GM12878 (cell line): ENCODE results near the gene VWA3A. TPM values are rescaled to one million over a fixed set of nuclear protein-coding genes. Genes with fewer than 3 reads are reported as not detected.

Experiments used
- ATAC-seq: fragments of 200-7000 bp; cut with Tn5 transposase; 3 replicates; pipeline ENCODE4 v1.9.1; 2020; ENCODE audit warnings: mild to moderate bottlenecking, moderate library complexity
- BruUV-seq: library from RNA; stranded (reverse); fragments of 400-500 nt; replicated peaks from 2 replicates; lab custom pipeline; 2021; lab: Mats Ljungman, UMichigan
- CTCF ChIA-PET: fragments of 300-600 bp; sonication (Branson Sonifier 250); formaldehyde crosslinking; extraction: SDS; loops from one replicate; lab custom pipeline; 2021; ENCODE audit warnings: inconsistent platforms; lab: Yijun Ruan, JAX
- POLR2A ChIA-PET: fragments of 350-600 bp; formaldehyde crosslinking; extraction: SDS; loops from one replicate; lab custom pipeline; 2021; ENCODE audit warnings: inconsistent platforms; lab: Charles Lee
- RAD21 ChIA-PET: fragments of 300-600 bp; sonication (Branson Sonifier 250); formaldehyde crosslinking; loops from one replicate; lab custom pipeline; 2023; ENCODE audit warnings: antibody characterized with exemption; ENCODE audit not compliant: unreplicated experiment; lab: Charles Lee
- SMC1A ChIA-PET: fragments of 300-600 bp; sonication (Branson Sonifier 250); formaldehyde crosslinking; loops from one replicate; lab custom pipeline; 2023; ENCODE audit not compliant: unreplicated experiment, uncharacterized antibody; lab: Charles Lee
- DNase-seq: peaks from one replicate; pipeline ENCODE4 v3.0.0-alpha.2; 2011; ENCODE audit warnings: low read depth, low spot score
- FAIRE-seq: peaks from 3 replicates; lab custom pipeline; 2011; peaks lifted over from hg19 to GRCh38; lab: Jason Lieb, UNC
- H2AFZ ChIP-seq: 2 replicates; pipeline ENCODE4 v1.6.0; 2011; ENCODE audit warnings: low read depth, low read length, control low read depth; ENCODE audit not compliant: control insufficient read depth
- H3K27ac ChIP-seq: 2 replicates; pipeline ENCODE4 v1.5.1; 2011; ENCODE audit warnings: control low read depth; ENCODE audit not compliant: control insufficient read depth, insufficient read depth
- H3K27me3 ChIP-seq, 2 experiments: replicated peaks in 1 of 2; 2 replicates each; pipeline versions ENCODE4 v1.6.0 to v1.6.1; 2011; ENCODE audit warnings: low read length in 1 of 2; ENCODE audit not compliant: control insufficient read depth in 2 of 2, insufficient read depth in 2 of 2
- H3K36me3 ChIP-seq, 2 experiments: 2 replicates each; pipeline ENCODE4 v1.5.1; 2011; ENCODE audit warnings: low read length in 1 of 2; ENCODE audit not compliant: control insufficient read depth in 2 of 2, insufficient read depth in 2 of 2
- H3K4me1 ChIP-seq: 2 replicates; pipeline ENCODE4 v1.6.1; 2011; ENCODE audit warnings: mild to moderate bottlenecking, low read length, moderate library complexity, mixed read lengths; ENCODE audit not compliant: control insufficient read depth, insufficient read depth
- H3K4me2 ChIP-seq: 2 replicates; pipeline ENCODE4 v1.6.0; 2011; ENCODE audit warnings: control low read depth; ENCODE audit not compliant: control insufficient read depth, insufficient read depth
- H3K4me3 ChIP-seq: fragments of 200-600 bp; sonication (generic); 2 replicates; pipeline ENCODE4 v1.5.1; 2016
- H3K79me2 ChIP-seq: 2 replicates; pipeline ENCODE4 v1.6.0; 2011; ENCODE audit warnings: low read length; ENCODE audit not compliant: control insufficient read depth, insufficient read depth
- H3K9ac ChIP-seq: 2 replicates; pipeline ENCODE4 v1.8.0; 2011; ENCODE audit warnings: low read length, control low read depth, mixed read lengths; ENCODE audit not compliant: control insufficient read depth, insufficient read depth
- H3K9me3 ChIP-seq: replicated peaks from 3 replicates; pipeline ENCODE4 v1.5.1; 2011; ENCODE audit warnings: mild to moderate bottlenecking, low read length; ENCODE audit not compliant: control insufficient read depth, insufficient read depth
- H4K20me1 ChIP-seq: 2 replicates; pipeline ENCODE4 v1.6.0; 2011; ENCODE audit not compliant: control insufficient read depth, insufficient read depth
- CEBPB ChIP-seq, 2 experiments: fragments of 150-350 bp in 1 of 2; IDR thresholded peaks; 2 replicates each; pipeline ENCODE4 v1.6.1; 2012 to 2014; ENCODE audit warnings: low read depth in 2 of 2, low read length in 2 of 2, borderline replicate concordance in 1 of 2, inconsistent platforms in 1 of 2
- CREM ChIP-seq: IDR thresholded peaks from 2 replicates; pipeline ENCODE4 v1.6.1; 2014; ENCODE audit warnings: antibody characterized with exemption, low read depth
- EZH2 ChIP-seq: IDR thresholded peaks from 2 replicates; pipeline ENCODE4 v1.6.1; 2012; ENCODE audit warnings: low read depth, mild to moderate bottlenecking, control low read depth, inconsistent platforms, low read length, borderline replicate concordance; ENCODE audit not compliant: control insufficient read depth
- GATAD2B ChIP-seq: fragments of 450-650 bp; conservative IDR thresholded peaks from 2 replicates; pipeline ENCODE4 v1.6.1; 2017; ENCODE audit warnings: low read depth, mild to moderate bottlenecking, moderate library complexity
- KAT2A ChIP-seq: conservative IDR thresholded peaks from 2 replicates; pipeline ENCODE4 v1.6.1; 2011; ENCODE audit warnings: low read depth, low read length; ENCODE audit not compliant: control insufficient read depth
- NFIC ChIP-seq: IDR thresholded peaks from 2 replicates; pipeline ENCODE4 v1.6.1; 2012; ENCODE audit warnings: low read depth, mild to moderate bottlenecking, inconsistent platforms, low read length, moderate library complexity
- PAX5 ChIP-seq: IDR thresholded peaks from 2 replicates; pipeline ENCODE4 v1.6.1; 2011; ENCODE audit warnings: low read depth, low read length, borderline replicate concordance
- PAX8 ChIP-seq: fragments of 450-650 bp; IDR thresholded peaks from 2 replicates; pipeline ENCODE4 v1.6.1; 2017; ENCODE audit warnings: mild to moderate bottlenecking, moderate library complexity
- SIN3A ChIP-seq: IDR thresholded peaks from 2 replicates; pipeline ENCODE4 v1.6.1; 2012; ENCODE audit warnings: low read depth, low read length, improper control_type of control experiment
- TCF3 ChIP-seq: IDR thresholded peaks from 2 replicates; pipeline ENCODE4 v1.6.1; 2012; ENCODE audit warnings: low read depth, mild to moderate bottlenecking, low read length, borderline replicate concordance; ENCODE audit not compliant: insufficient read depth
- WGBS: methylation state at CpG from one replicate; pipeline ENCODE4 v1.1.6; 2016; ENCODE audit warnings: low lambda C conversion rate; ENCODE audit not compliant: insufficient replicate concordance, insufficient coverage; ENCODE audit errors: missing lambda C conversion rate; 5-methylcytosine and 5-hydroxymethylcytosine counted together
- in situ Hi-C: fragments of 300-500 bp; cut with MboI; formaldehyde crosslinking; loops from 9 replicates; pipeline ENCODE4 v1.14.3; 2018; ENCODE audit warnings: mixed read lengths
- intact Hi-C: fragments of 100-400 bp; cut with micrococcal nuclease; formaldehyde crosslinking; loops from one replicate; pipeline ENCODE4 v1.14.2; 2022; ENCODE audit not compliant: unreplicated experiment
- polyA plus RNA-seq, 11 experiments: library from polyadenylated mRNA; depleted of rRNA in 4 of 11; unstranded in 6 of 11; stranded (reverse) in 5 of 11; fragments of >200 nt; fragmentation: Nextera tagmentation in 4 of 11; fragmentation: Illumina TruSeq in 1 of 11; extraction: Ambion mirVana in 4 of 11; extraction: Trizol in 1 of 11; gene quantifications; 1 replicate in 1 of 11; 2 replicates in 10 of 11; pipeline versions ENCODE4 v1.2.1 to v1.2.3, GENCODE V29; 2011 to 2016; ENCODE audit warnings: inconsistent platforms in 2 of 11, missing spikeins in 2 of 11, low read depth in 1 of 11
- total RNA-seq, 4 experiments: library from RNA; depleted of rRNA in 3 of 4; stranded (reverse); fragments of >200 nt in 3 of 4; fragmentation: Illumina TruSeq in 1 of 4; extraction: Trizol in 1 of 4; gene quantifications; 2 replicates each; pipeline versions ENCODE4 v1.2.1 to v1.2.3, GENCODE V29; 2013 to 2021
- TF ChIP-seq, protein P1 (sequence below): IDR thresholded peaks from 2 replicates; pipeline ENCODE4 v1.6.1; 2012; ENCODE audit warnings: improper control_type of control experiment, low read depth, low read length; ENCODE audit not compliant: insufficient replicate concordance

Gene VWA3A
- total and polyA plus RNA-seq, 10 of the 15 experiments (the other 5 are each of a cell fraction or from before 2014, with no cell fraction given), result 0.01 TPM; not detected in 9

DNA sequence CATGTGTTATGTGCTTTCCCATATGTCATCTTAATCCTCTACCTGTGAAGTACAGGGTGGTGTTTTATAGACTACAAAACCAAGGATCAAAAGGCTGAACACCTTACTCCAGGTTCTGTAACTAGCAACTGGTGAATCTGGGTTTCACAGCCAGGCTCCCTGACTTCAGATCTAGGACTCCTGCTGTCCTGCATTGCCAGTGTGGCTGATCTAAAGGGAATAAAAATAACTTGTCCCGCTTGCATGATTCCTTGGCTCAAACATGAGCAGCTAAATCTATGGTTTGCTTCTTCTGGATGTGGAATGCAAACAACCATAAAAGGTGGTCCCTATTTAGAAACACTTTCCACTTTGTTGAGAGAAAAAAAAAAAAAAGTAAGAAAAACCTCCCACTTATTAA is 3.7 kb upstream of the VWA3A start:
- no peak for TF ChIP-seq KAT2A
- no peak for TF ChIP-seq PAX8
- no peak for TF ChIP-seq NFIC
- TF ChIP-seq GATAD2B, result no peak
- TF ChIP-seq CREM, result no peak
- TF ChIP-seq, all 136 proteins: peak for 0
- ChIA-PET RAD21 (interaction anchor here (1.3 kb wide), 1 partner anchor 90 kb away, joined by 3 read pairs; no protein-coding TSS in a partner anchor), POLR2A (interaction anchor here (0.6 kb wide), 1 partner anchor 100 kb away, joined by 4 read pairs; no protein-coding TSS in a partner anchor), CTCF (interaction anchor here (1.0 to 9.7 kb wide), 3 partner anchors 10 to 90 kb away, joined by 5 to 94 read pairs (median 20); no protein-coding TSS in a partner anchor), SMC1A (interaction anchor here (0.6 to 2.7 kb wide), 6 partner anchors 11 to 421 kb away, joined by 3 to 15 read pairs (median 3); partner anchors contain the start of gene MOSMO)
- H3K36me3 ChIP-seq, result 0 out of 4 replicates have a peak, but pooled peaks cover 0 to 2% of the 10 kb centered on the region in 2 experiments
- no peaks in the 10 kb centered on the region for H3K4me1 ChIP-seq
- no peak for DNase-seq
- FAIRE-seq, result no peak
- H2AFZ ChIP-seq, result no peak overlapping the region
- no peaks in the 10 kb centered on the region for H3K79me2 ChIP-seq
- H3K4me3 ChIP-seq, result no peak overlapping the region
- no peak overlapping the region for H3K4me2 ChIP-seq
- no peaks in the 10 kb centered on the region for H3K27me3 ChIP-seq
- in situ Hi-C loops, result no loop called here
- intact Hi-C loops, result no loop called here
- BruUV-seq, result no TSS peak
- H3K9me3 ChIP-seq, result no peaks in the 10 kb centered on the region
- no peaks in the 10 kb centered on the region for H4K20me1 ChIP-seq
- no peak overlapping the region for H3K9ac ChIP-seq
- ATAC-seq, result no peak
- WGBS, result 100% methylated on average over 1 of the region's 1 CpG
- no peak overlapping the region for H3K27ac ChIP-seq

DNA sequence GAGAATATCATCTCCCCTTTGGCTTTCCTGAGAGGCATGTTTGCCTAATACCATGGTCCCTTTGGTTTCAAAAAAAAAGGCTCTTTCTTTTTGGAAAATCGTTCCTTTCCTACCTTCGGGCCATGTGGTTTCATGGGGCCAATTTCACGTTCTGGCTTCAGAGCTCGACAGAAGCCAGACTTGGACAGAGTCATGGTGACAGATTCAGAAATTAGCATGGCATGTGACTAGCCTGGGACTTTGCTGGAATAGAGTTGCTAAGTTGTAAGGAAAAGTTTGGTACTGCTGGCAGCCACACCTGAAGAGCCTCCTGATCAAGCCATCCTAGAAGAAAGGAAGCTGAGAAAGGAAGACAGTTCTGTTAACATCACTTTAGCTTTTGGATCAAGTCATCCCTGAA is 2.4 kb upstream of the VWA3A start:
- POLR2A ChIA-PET, result no interaction called here
- SMC1A ChIA-PET, result interaction anchor here (0.6 to 2.7 kb wide), 11 partner anchors 8 to 970 kb away, joined by 3 to 15 read pairs (median 4); no protein-coding TSS in a partner anchor
- Histone ChIP-seq H3K4me2 (no peak overlapping the region), H3K9me3 (no peaks in the 10 kb centered on the region), H4K20me1 (no peaks in the 10 kb centered on the region), H3K27ac (no peak overlapping the region), H3K4me1 (no peaks in the 10 kb centered on the region), H3K79me2 (no peaks in the 10 kb centered on the region), H2AFZ (no peak overlapping the region), H3K36me3 (0 out of 4 replicates have a peak, but pooled peaks cover 0 to 2% of the 10 kb centered on the region in 2 experiments), H3K9ac (no peak overlapping the region), H3K27me3 (no peaks in the 10 kb centered on the region), H3K4me3 (no peak overlapping the region)
- ATAC-seq (no peak), FAIRE-seq (no peak), DNase-seq (no peak)
- RAD21 ChIA-PET, result interaction anchor here (0.6 to 1.5 kb wide), 4 partner anchors 9 to 99 kb away, joined by 3 to 7 read pairs (median 4); no protein-coding TSS in a partner anchor
- in situ Hi-C loops (loop anchor here (5.0 kb wide), 1 partner anchor 93 kb away; no protein-coding TSS in a partner anchor), intact Hi-C loops (no loop called here)
- CTCF ChIA-PET, result interaction anchor here (1.1 to 9.7 kb wide), 4 partner anchors 9 to 98 kb away, joined by 3 to 94 read pairs (median 13); no protein-coding TSS in a partner anchor
- WGBS, result 85% methylated on average over 4 of the region's 4 CpGs
- no TSS peak for BruUV-seq
- TF ChIP-seq PAX5, result no peak
- TF ChIP-seq EZH2, result no peak
- TF ChIP-seq SIN3A, result no peak
- no peak for TF ChIP-seq TCF3
- TF ChIP-seq KAT2A, result no peak
- TF ChIP-seq CREM, result no peak
- TF ChIP-seq, protein P1, sequence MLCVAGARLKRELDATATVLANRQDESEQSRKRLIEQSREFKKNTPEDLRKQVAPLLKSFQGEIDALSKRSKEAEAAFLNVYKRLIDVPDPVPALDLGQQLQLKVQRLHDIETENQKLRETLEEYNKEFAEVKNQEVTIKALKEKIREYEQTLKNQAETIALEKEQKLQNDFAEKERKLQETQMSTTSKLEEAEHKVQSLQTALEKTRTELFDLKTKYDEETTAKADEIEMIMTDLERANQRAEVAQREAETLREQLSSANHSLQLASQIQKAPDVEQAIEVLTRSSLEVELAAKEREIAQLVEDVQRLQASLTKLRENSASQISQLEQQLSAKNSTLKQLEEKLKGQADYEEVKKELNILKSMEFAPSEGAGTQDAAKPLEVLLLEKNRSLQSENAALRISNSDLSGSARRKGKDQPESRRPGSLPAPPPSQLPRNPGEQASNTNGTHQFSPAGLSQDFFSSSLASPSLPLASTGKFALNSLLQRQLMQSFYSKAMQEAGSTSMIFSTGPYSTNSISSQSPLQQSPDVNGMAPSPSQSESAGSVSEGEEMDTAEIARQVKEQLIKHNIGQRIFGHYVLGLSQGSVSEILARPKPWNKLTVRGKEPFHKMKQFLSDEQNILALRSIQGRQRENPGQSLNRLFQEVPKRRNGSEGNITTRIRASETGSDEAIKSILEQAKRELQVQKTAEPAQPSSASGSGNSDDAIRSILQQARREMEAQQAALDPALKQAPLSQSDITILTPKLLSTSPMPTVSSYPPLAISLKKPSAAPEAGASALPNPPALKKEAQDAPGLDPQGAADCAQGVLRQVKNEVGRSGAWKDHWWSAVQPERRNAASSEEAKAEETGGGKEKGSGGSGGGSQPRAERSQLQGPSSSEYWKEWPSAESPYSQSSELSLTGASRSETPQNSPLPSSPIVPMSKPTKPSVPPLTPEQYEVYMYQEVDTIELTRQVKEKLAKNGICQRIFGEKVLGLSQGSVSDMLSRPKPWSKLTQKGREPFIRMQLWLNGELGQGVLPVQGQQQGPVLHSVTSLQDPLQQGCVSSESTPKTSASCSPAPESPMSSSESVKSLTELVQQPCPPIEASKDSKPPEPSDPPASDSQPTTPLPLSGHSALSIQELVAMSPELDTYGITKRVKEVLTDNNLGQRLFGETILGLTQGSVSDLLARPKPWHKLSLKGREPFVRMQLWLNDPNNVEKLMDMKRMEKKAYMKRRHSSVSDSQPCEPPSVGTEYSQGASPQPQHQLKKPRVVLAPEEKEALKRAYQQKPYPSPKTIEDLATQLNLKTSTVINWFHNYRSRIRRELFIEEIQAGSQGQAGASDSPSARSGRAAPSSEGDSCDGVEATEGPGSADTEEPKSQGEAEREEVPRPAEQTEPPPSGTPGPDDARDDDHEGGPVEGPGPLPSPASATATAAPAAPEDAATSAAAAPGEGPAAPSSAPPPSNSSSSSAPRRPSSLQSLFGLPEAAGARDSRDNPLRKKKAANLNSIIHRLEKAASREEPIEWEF, result no peak
- TF ChIP-seq NFIC, result no peak
- no peak for TF ChIP-seq CEBPB (IDR thresholded peaks at IDR 0.05; ENCODE audit: borderline replicate concordance in 1 of 2, low read depth in 2 of 2, low read length in 2 of 2)
